T-cell (primary cell): Measurements from ENCODE around the gene CLSTN2. TPM values are rescaled to one million over a fixed set of nuclear protein-coding genes. Genes with fewer than 3 reads are reported as not detected.

Source experiments
- ATAC-seq, 4 experiments: fragments of 200-7000 bp in 3 of 4; fragments of 150-1000 bp in 1 of 4; cut with Tn5 transposase; replicated peaks in 1 of 4; 1 replicate in 3 of 4; 2 replicates in 1 of 4; pipeline ENCODE4 v1.10.0; 2021; ENCODE audit warnings: moderate library complexity in 3 of 4, mild to moderate bottlenecking in 2 of 4, moderate number of reproducible peaks in 1 of 4
- CTCF ChIA-PET, 2 donors: fragments of 300-600 bp; sonication (Branson Sonifier 250); formaldehyde crosslinking; loops; one replicate each; lab custom pipeline; 2022; ENCODE audit warnings: antibody characterized with exemption in 2 of 2; lab: Charles Lee
- POLR2A ChIA-PET, 2 donors: fragments of 300-600 bp; sonication (Branson Sonifier 250); formaldehyde crosslinking; loops; one replicate each; lab custom pipeline; 2022; ENCODE audit warnings: antibody characterized with exemption in 2 of 2; lab: Charles Lee
- DNase-seq, 35 experiments: peaks; one replicate each; pipeline versions ENCODE4 v3.0.0 to v3.0.0-alpha.2; 2013 to 2023
- H3K27ac ChIP-seq: one replicate; pipeline ENCODE4 v1.5.1; 2013; ENCODE audit warnings: low read length
- H3K27me3 ChIP-seq, 2 experiments: replicated peaks in 1 of 2; 1 replicate in 1 of 2; 2 replicates in 1 of 2; pipeline versions ENCODE4 v1.6.1 to v1.7.0; 2013; ENCODE audit warnings: low read length in 1 of 2, mixed read lengths in 1 of 2; ENCODE audit not compliant: control insufficient read depth in 2 of 2, insufficient read depth in 2 of 2; ENCODE audit errors: extremely low read depth in 1 of 2
- H3K36me3 ChIP-seq, 2 donors: 1 replicate in 1 of 2; 2 replicates in 1 of 2; pipeline versions ENCODE4 v1.6.1 to v1.7.0; 2013; ENCODE audit warnings: low read length in 1 of 2; ENCODE audit not compliant: control insufficient read depth in 2 of 2, insufficient read depth in 1 of 2; ENCODE audit errors: extremely low read depth in 1 of 2
- H3K4me1 ChIP-seq, 2 experiments: 1 replicate in 1 of 2; 2 replicates in 1 of 2; pipeline versions ENCODE4 v1.6.1 to v1.7.0; 2013; ENCODE audit warnings: low read length in 2 of 2, mixed read lengths in 1 of 2; ENCODE audit not compliant: insufficient read depth in 2 of 2, control insufficient read depth in 1 of 2; ENCODE audit errors: extremely low read depth in 1 of 2
- H3K4me3 ChIP-seq, 2 donors: 1 replicate in 1 of 2; 2 replicates in 1 of 2; pipeline versions ENCODE4 v1.5.1 to v1.7.0; 2013; ENCODE audit warnings: mild to moderate bottlenecking in 2 of 2, low read length in 1 of 2, moderate library complexity in 1 of 2; ENCODE audit not compliant: control insufficient read depth in 1 of 2; ENCODE audit errors: extremely low read depth in 1 of 2
- H3K9me3 ChIP-seq: 2 replicates; pipeline ENCODE4 v1.7.0; 2013
- H3K27ac Mint-ChIP-seq, 2 donors: one replicate each; pipeline ENCODE4 v1.8.0; 2020 to 2021; ENCODE audit warnings: mild to moderate bottlenecking in 2 of 2, mixed read lengths in 2 of 2
- H3K27me3 Mint-ChIP-seq, 2 donors: one replicate each; pipeline ENCODE4 v1.8.0; 2021 to 2022; ENCODE audit warnings: mixed read lengths in 2 of 2
- H3K36me3 Mint-ChIP-seq: one replicate; pipeline ENCODE4 v1.8.0; 2021; ENCODE audit warnings: mixed read lengths
- H3K4me1 Mint-ChIP-seq, 3 donors: one replicate each; pipeline ENCODE4 v1.8.0; 2020 to 2022; ENCODE audit warnings: mixed read lengths in 3 of 3, mild to moderate bottlenecking in 1 of 3
- H3K4me3 Mint-ChIP-seq, 3 donors: one replicate each; pipeline ENCODE4 v1.8.0; 2020 to 2022; ENCODE audit warnings: mild to moderate bottlenecking in 3 of 3, mixed read lengths in 3 of 3, moderate library complexity in 3 of 3
- H3K9me3 Mint-ChIP-seq, 3 donors: one replicate each; pipeline ENCODE4 v1.8.0; 2020 to 2022; ENCODE audit warnings: mixed read lengths in 3 of 3
- WGBS: methylation state at CpG from one replicate; pipeline ENCODE4 v1.1.5; 2013; ENCODE audit warnings: missing lambda C conversion rate; ENCODE audit not compliant: insufficient coverage; 5-methylcytosine and 5-hydroxymethylcytosine counted together
- total RNA-seq, 35 experiments: library from RNA in 6 of 35; stranded (reverse) in 6 of 35; fragments of 120-200 nt in 1 of 35; gene quantifications; one replicate each; pipeline versions ENCODE4 v1.2.1 to v1.2.4 and lab custom pipeline; 2013 to 2026

The CLSTN2 gene
- total RNA-seq, 5 donors from 2014 or later (not counting 1 experiment from before 2014, with no cell fraction given) = under 0.01 to 0.12 (median 0.03) TPM; not detected in 2

GRCh38 chr3:140439527-140439926 lies 504.5 kb downstream of the CLSTN2 start:
- Mint-ChIP-seq H3K36me3 (no peaks in the 10 kb centered on the region), H3K27ac (no peak overlapping the region), H3K9me3 (no peaks in the 10 kb centered on the region), H3K4me3 (no peak overlapping the region), H3K4me1 (no peaks in the 10 kb centered on the region), H3K27me3 (peaks cover 6 to 24% of the 10 kb centered on the region in 2 donors)
- Histone ChIP-seq H3K27me3 (peaks cover 0 to 3% of the 10 kb centered on the region in 2 experiments), H3K4me3 (no peak overlapping the region), H3K9me3 (no peaks in the 10 kb centered on the region), H3K36me3 (no peaks in the 10 kb centered on the region), H3K27ac (no peak overlapping the region), H3K4me1 (no peaks in the 10 kb centered on the region)
- POLR2A ChIA-PET = no interaction called here
- DNase-seq (no peak), ATAC-seq (no peak)
- CTCF ChIA-PET = no interaction called here
- no CpG with 5 or more reads among the region's 5 CpGs for WGBS

- POLR2A ChIA-PET = no interaction called here
- H3K27me3 ChIP-seq = peaks cover 0 to 4% of the 10 kb centered on the region in 2 experiments
- H3K4me1 Mint-ChIP-seq = no peaks in the 10 kb centered on the region
- CTCF ChIA-PET = no interaction called here
- DNase-seq (no peak), ATAC-seq (no peak)
- no peaks in the 10 kb centered on the region for H3K9me3 ChIP-seq
- H3K4me1 ChIP-seq = no peaks in the 10 kb centered on the region
- no peak overlapping the region for H3K4me3 ChIP-seq
- no peaks in the 10 kb centered on the region for H3K36me3 Mint-ChIP-seq
- H3K27ac Mint-ChIP-seq = no peak overlapping the region
- WGBS = no CpG with 5 or more reads among the region's 1 CpG
- H3K27me3 Mint-ChIP-seq = peaks cover 6 to 24% of the 10 kb centered on the region in 2 donors
- no peaks in the 10 kb centered on the region for H3K36me3 ChIP-seq
- no peak overlapping the region for H3K27ac ChIP-seq
- no peak overlapping the region for H3K4me3 Mint-ChIP-seq
- H3K9me3 Mint-ChIP-seq = no peaks in the 10 kb centered on the region
Measured at GRCh38 chr3:140440446-140440845, 505.5 kb downstream of the CLSTN2 start.

GRCh38 chr3:140441006-140441405 lies 506.0 kb downstream of the CLSTN2 start:
- Histone ChIP-seq H3K27me3 (peaks cover 0 to 4% of the 10 kb centered on the region in 2 experiments), H3K4me3 (no peak overlapping the region), H3K27ac (no peak overlapping the region), H3K9me3 (no peaks in the 10 kb centered on the region), H3K4me1 (no peaks in the 10 kb centered on the region), H3K36me3 (no peaks in the 10 kb centered on the region)
- H3K27ac Mint-ChIP-seq = no peak overlapping the region
- CTCF ChIA-PET = no interaction called here
- no peaks in the 10 kb centered on the region for H3K4me1 Mint-ChIP-seq
- no peak for ATAC-seq
- H3K27me3 Mint-ChIP-seq = peaks cover 6 to 24% of the 10 kb centered on the region in 2 donors
- H3K9me3 Mint-ChIP-seq = no peaks in the 10 kb centered on the region
- H3K4me3 Mint-ChIP-seq = no peak overlapping the region
- H3K36me3 Mint-ChIP-seq = no peaks in the 10 kb centered on the region
- no peak for DNase-seq
- POLR2A ChIA-PET = no interaction called here
- WGBS = no CpG with 5 or more reads among the region's 2 CpGs

GRCh38 chr3:140442621-140443020 lies 507.6 kb downstream of the CLSTN2 start:
- Histone ChIP-seq H3K27ac (no peak overlapping the region), H3K27me3 (peaks cover 0 to 2% of the 10 kb centered on the region in 2 experiments), H3K4me3 (no peak overlapping the region), H3K9me3 (no peaks in the 10 kb centered on the region), H3K36me3 (no peaks in the 10 kb centered on the region), H3K4me1 (no peaks in the 10 kb centered on the region)
- H3K27me3 Mint-ChIP-seq = peaks cover 1 to 19% of the 10 kb centered on the region in 2 donors
- H3K4me1 Mint-ChIP-seq = no peaks in the 10 kb centered on the region
- H3K27ac Mint-ChIP-seq = no peak overlapping the region
- H3K4me3 Mint-ChIP-seq = no peak overlapping the region
- ChIA-PET CTCF (no interaction called here), POLR2A (no interaction called here)
- WGBS = 76% methylated on average over 2 of the region's 2 CpGs
- no peaks in the 10 kb centered on the region for H3K9me3 Mint-ChIP-seq
- no peak for ATAC-seq
- no peaks in the 10 kb centered on the region for H3K36me3 Mint-ChIP-seq
- no peak for DNase-seq

GRCh38 chr3:140443073-140443472 lies 508.1 kb downstream of the CLSTN2 start:
- Mint-ChIP-seq H3K36me3 (no peaks in the 10 kb centered on the region), H3K9me3 (no peaks in the 10 kb centered on the region), H3K27me3 (peaks cover 1 to 19% of the 10 kb centered on the region in 2 donors), H3K4me3 (no peak overlapping the region), H3K27ac (no peak overlapping the region), H3K4me1 (no peaks in the 10 kb centered on the region)
- WGBS = 56% methylated on average over 1 of the region's 7 CpGs
- peaks cover 0 to 2% of the 10 kb centered on the region in 2 experiments for H3K27me3 ChIP-seq
- H3K9me3 ChIP-seq = no peaks in the 10 kb centered on the region
- ChIA-PET POLR2A (no interaction called here), CTCF (no interaction called here)
- DNase-seq (no peak), ATAC-seq (no peak)
- no peaks in the 10 kb centered on the region for H3K36me3 ChIP-seq
- no peak overlapping the region for H3K4me3 ChIP-seq
- H3K4me1 ChIP-seq = no peaks in the 10 kb centered on the region
- H3K27ac ChIP-seq = no peak overlapping the region

- no peak overlapping the region for H3K4me3 ChIP-seq
- POLR2A ChIA-PET = no interaction called here
Measured at GRCh38 chr3:140443806-140444205, 508.8 kb downstream of the CLSTN2 start.

GRCh38 chr3:140446734-140447133 lies 511.7 kb downstream of the CLSTN2 start:
- no peak overlapping the region for H3K4me3 ChIP-seq
- H3K36me3 ChIP-seq = no peaks in the 10 kb centered on the region
- no peaks in the 10 kb centered on the region for H3K9me3 Mint-ChIP-seq
- POLR2A ChIA-PET = no interaction called here
- CTCF ChIA-PET = no interaction called here
- H3K27ac Mint-ChIP-seq = no peak overlapping the region
- H3K9me3 ChIP-seq = no peaks in the 10 kb centered on the region
- no peak overlapping the region for H3K4me3 Mint-ChIP-seq
- no peaks in the 10 kb centered on the region for H3K4me1 Mint-ChIP-seq
- H3K36me3 Mint-ChIP-seq = no peaks in the 10 kb centered on the region
- ATAC-seq (no peak), DNase-seq (no peak)
- no peak overlapping the region for H3K27ac ChIP-seq
- 91% methylated on average over 2 of the region's 2 CpGs for WGBS
- no peaks in the 10 kb centered on the region for H3K4me1 ChIP-seq
- peaks cover 0 to 2% of the 10 kb centered on the region in 2 experiments for H3K27me3 ChIP-seq
- H3K27me3 Mint-ChIP-seq = peaks cover 1 to 15% of the 10 kb centered on the region in 2 donors

More at GRCh38 chr3:140443806-140444205, 508.8 kb downstream of the CLSTN2 start:
- ATAC-seq (no peak), DNase-seq (no peak)
- no CpG with 5 or more reads among the region's 3 CpGs for WGBS
- H3K4me1 ChIP-seq = no peaks in the 10 kb centered on the region
- Mint-ChIP-seq H3K4me1 (no peaks in the 10 kb centered on the region), H3K27ac (no peak overlapping the region), H3K36me3 (no peaks in the 10 kb centered on the region), H3K9me3 (no peaks in the 10 kb centered on the region), H3K4me3 (no peak overlapping the region), H3K27me3 (peaks cover 1 to 19% of the 10 kb centered on the region in 2 donors)
- CTCF ChIA-PET = no interaction called here
- peaks cover 0 to 2% of the 10 kb centered on the region in 2 experiments for H3K27me3 ChIP-seq
- H3K36me3 ChIP-seq = no peaks in the 10 kb centered on the region
- H3K27ac ChIP-seq = no peak overlapping the region
- no peaks in the 10 kb centered on the region for H3K9me3 ChIP-seq
